ENCODE results near the gene TMEM222.
"Not testable (repeated sequence)": the region's sequence is repeated elsewhere in the genome, so short reads cannot be mapped to it uniquely, and the experiment has no call there.

Gene TMEM222, protein sequence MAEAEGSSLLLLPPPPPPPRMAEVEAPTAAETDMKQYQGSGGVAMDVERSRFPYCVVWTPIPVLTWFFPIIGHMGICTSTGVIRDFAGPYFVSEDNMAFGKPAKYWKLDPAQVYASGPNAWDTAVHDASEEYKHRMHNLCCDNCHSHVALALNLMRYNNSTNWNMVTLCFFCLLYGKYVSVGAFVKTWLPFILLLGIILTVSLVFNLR

DNA sequence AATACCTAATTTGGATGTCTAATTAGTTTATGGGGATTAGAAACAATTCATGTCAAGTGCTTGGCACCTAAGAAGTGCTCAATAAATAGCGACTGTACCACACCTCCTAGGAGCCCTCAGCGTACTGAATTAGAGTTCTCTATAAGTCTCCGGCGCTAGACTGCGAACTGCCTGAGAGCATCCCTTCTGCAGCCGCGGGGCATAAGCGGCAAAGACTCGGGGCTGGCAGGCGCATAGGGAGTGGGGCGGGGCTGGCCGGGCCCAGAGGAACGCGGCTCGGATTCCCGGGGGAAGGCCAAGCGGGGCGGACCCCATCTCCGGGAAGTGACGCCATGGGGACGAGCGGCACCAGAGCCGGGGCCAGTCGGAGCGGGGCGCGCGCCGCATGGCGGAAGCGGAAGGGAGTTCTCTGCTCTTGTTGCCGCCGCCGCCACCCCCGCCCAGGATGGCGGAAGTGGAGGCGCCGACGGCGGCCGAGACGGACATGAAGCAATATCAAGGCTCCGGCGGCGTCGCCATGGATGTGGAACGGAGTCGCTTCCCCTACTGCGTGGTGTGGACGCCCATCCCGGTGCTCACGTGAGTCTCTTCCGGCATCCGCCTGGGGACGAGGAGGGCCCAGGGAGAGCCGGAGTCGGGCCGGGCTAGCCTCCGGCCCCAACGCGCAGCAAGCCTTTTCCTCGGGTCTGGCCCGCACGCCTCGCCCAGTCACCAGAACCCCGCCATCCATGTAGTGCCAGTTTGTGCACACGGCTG is at the start of gene TMEM222:
Gene TMEM222 (plus strand): TSS at position 351 of the 756 bp plus-strand sequence. CDS start 35 bp downstream, at position 386.
- DNase-seq = peak; percentile 97

DNA sequence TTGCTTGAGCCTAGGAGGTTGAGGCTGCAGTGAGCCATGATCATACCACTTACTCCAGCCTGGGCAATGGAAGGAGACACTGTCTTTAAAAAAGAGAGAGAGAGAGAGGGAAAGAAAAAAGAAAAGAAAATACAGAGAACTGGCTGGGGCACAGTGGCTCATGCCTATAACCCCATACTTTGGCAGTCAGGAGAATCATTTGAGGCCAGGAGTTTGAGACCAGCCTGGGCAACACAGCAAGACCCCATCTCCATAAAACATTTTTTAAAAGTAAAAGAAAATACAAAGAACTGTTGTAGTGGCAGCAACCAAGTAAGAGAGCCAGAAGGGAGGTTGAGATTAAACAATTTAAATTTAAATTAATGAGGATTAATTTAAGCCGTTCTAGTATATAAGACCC is 47.8 kb upstream of the TMEM222 start:
- no peak for DNase-seq

- DNase-seq = no peak
These were observed 46.3 kb upstream of the TMEM222 start for GRCh38 chr1:27275696-27276095.

- DNase-seq = peak; percentile 93
These were observed 37.3 kb upstream of the TMEM222 start for GRCh38 chr1:27284425-27285273.

DNA sequence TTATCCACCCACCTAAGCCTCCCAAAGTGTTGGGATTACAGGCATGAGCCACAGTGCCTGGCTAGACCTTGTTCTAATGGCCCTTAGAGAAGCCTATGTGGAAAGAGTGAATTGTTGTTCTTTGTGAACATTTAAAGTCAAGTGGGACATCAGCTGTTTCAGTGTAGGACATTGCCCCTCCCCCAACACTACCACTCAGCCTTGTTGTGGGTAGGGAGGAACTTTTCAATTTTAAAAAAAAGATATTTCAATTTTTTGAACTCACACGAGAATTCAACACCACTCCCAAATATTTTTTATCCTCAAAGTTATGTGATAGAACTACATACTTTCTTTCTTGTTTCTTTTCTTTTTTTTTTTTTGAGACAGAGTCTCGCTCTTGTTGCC is 36.7 kb upstream of the TMEM222 start:
- DNase-seq = no peak

- not testable (repeated sequence) for DNase-seq
These were observed 36.1 kb upstream of the TMEM222 start for GRCh38 chr1:27285821-27286220.

GRCh38 chr1:27289125-27289524 is 32.8 kb upstream of the TMEM222 start:
- not testable (repeated sequence) for DNase-seq

GRCh38 chr1:27290581-27290980 is 31.4 kb upstream of the TMEM222 start:
- no peak for DNase-seq

DNA sequence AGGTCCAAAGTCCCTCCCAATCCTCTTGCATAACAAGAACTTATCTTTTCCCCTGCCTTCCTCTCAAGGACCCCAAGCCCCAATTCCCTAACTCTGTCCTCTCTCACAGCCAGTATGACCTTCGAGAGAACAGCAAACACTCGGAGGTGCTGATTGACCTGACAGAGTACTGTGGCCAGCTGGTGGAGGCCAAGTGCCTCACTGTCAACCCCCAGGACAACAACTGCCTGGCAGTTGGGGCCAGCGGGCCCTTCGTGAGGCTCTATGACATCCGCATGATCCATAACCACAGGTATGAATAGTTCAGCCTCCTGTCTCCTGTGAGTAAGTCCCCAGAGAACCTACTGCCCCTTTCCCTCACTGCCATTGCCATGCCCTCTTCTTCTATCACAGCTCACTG is 29.9 kb upstream of the TMEM222 start:
- DNase-seq = no peak

GRCh38 chr1:27293915-27294314 is 28.0 kb upstream of the TMEM222 start:
- no peak for DNase-seq

GRCh38 chr1:27296773-27297291 is 25.1 kb upstream of the TMEM222 start:
- DNase-seq = peak; percentile 79

DNA sequence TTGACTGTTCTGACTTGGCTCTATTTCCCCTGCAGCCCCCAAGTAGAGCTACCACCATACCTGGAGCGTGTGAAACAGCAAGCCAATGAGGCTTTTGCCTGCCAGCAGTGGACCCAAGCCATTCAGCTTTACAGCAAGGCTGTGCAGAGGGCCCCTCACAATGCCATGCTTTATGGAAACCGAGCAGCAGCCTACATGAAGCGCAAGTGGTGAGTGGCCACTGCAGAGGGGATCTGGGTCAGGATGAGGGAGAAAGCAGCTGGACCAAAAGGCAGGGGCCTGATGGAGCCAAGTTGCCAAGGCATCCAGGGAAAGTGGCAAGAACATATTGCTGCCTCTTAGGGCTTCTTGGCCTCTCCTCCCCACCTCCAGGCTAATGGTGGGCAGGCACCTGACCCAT is 24.1 kb upstream of the TMEM222 start:
- DNase-seq = no peak

DNA sequence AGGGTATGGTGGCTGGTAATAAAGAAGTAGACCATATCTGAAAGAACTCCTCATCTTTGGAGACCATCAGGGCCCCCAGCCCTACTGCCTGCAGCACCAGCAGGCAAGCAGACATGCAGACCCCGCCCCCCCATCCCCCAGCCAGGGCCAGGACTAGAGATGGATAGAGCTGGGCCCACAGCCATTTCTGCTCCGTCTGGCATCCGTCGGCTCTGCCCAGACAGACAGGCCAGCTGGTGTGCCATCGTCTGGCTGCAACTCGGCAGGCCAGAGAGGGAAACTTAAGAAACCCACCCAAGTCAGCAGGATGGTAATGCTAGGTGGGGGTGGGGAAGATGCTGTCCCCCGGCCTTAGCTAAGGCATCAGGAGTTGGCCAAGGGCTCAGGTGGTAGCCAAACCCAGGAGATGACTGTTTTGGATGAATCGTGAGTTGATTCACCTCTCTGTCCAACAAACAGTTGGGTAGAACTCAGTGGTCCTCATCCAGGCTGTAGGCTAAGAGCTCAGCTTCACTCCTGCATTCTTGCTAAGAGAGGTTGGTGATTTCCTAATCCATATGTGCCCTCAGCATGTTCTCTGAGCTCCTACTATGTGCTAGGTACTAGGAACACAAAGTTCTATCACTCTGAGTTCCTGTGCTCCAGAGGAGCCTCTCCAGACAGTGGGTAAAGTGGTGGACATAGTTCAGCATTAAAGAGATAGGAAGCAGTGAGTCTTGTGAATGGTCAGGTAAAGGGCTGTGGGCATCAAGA is 23.2 kb upstream of the TMEM222 start:
- no peak for DNase-seq

- no peak for DNase-seq
These were observed 22.3 kb upstream of the TMEM222 start for GRCh38 chr1:27299385-27300271.

DNA sequence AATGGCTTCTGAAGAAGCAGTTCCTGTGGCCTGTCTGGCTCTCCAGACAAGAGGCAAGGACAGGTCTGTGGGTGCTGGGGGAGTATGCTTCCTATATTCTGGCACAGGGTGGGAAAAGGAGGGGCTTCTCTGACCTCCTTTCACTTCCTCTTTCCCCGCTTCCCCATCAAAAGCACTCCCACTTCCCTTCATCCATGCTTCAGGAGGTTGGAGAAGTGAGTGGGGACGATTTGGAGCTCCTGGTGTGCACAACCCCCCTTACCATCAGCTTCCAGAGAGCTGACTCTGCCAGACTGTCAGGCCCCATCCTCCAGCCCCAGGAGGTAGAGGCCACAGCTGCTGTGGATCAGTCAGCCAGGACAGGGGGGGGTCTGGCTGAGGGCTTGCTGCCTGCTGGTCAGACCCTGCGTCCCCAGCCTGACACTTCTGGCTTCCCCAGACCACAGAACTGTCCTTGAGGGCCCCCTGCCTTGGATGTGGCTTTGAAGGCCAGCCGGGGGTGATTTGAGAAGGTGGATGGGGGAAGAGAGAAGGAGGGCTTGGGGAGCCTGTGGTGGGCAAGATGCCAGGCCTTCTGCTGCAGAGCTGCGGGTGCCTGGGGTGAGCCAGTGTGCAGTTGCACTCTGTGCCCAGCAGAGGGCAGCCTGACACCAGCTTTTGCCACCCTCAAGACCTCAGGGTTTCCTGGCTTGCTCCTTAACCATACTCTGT is 21.5 kb upstream of the TMEM222 start:
- DNase-seq = peak; percentile 83

DNA sequence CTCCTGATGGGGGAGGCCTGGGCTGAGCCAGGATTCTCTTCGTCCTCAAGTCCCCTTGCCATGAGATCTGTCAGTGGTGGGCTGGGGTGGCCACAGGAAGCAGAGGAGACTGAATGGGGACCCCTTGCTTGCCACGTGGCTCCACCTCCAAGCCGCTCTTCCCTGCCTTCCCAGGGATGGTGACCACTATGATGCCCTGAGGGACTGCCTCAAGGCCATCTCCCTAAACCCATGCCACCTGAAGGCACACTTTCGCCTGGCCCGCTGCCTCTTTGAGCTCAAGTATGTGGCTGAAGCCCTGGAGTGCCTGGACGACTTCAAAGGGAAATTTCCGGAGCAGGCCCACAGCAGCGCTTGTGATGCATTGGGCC is 20.9 kb upstream of the TMEM222 start:
- no peak for DNase-seq

DNA sequence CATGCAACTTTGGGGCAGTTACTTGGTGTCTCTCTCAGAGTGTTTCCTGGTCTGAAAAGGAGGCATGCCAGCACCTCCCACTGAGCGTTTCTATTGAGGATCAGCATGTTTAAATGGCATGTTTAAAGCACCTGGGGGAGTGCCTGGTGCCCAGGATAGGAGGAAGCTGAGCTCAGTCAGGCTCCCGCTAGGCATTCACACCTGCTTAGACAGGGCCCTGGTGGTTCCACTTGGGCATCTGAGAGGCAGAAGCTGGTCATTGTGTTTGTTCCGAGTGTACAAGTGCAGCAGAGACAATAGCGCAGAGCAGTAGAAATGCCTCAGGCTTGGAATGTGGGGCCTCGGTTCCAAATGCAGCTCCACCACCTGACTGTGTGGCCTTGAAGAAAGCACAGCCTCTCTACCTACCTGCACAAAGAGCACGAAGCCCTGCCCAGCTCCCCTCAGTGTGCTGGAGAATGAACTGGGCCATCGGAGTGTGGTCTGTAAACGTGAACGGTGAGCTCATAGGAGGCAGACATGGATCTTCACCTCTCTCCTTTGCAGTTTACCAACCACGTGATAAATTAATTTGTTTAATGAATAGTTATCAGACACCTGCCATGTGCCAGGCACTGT is 20.3 kb upstream of the TMEM222 start:
- no peak for DNase-seq

GRCh38 chr1:27302612-27303011 is 19.4 kb upstream of the TMEM222 start:
- DNase-seq = no peak

DNA sequence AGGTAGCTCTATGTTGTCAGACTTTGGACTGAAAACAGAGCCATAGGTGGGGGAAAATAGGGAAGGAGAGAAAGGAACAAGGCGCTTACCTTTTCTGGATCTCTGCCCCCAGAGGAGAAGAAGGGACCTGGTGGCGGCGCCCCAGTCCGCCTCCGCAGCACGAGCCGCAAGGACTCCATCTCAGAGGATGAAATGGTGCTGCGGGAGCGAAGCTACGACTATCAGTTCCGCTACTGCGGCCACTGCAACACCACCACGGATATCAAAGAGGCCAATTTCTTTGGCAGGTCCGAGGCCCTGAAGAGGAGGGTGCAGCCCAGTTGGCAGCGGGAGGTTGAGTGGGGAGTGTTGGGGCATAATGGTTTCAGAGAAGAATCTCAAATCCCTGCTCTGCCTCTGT is 18.5 kb upstream of the TMEM222 start:
- no peak for DNase-seq

DNA sequence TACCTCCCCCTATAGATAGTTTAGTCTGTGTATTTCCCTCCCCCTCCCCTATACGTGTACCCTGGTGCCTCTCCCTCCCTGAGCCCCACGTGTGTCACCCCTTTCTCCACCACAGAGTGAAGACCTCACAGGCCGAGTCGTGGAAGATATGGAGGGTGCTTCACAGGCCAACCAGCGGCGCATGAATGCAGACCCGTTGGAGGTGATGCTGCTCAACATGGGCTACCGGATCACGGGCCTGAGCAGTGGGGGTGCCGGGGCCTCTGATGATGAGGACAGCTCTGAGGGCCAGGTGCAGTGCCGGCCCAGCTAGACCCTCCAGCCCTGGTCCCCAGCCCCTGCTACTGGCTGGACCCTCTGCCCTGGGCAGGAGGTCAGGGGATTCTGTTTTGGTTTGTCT is 15.9 kb upstream of the TMEM222 start:
- DNase-seq = no peak

All from CD4-positive, alpha-beta T cell treated with Interleukin-6 for 4 hours (primary cell).